Body of pancreas (tissue), 4 donors: ENCODE data around the gene CYB561. TPM values are rescaled to one million over a fixed set of nuclear protein-coding genes. Genes with fewer than 3 reads are reported as not detected.

ENCODE experiments used
- ATAC-seq: fragments of 150-250 bp; one replicate; pipeline ENCODE4 v1.9.1; 2016
- DNase-seq, 4 donors: peaks; one replicate each; pipeline ENCODE4 v3.0.0-alpha.2; 2019
- H3K27ac ChIP-seq, 4 donors: fragments of 200-600 bp; sonication (generic); 1 replicate in 3 of 4; 2 replicates in 1 of 4; pipeline versions ENCODE4 v1.5.1 to v1.6.1; 2016 to 2019; ENCODE audit warnings: mild to moderate bottlenecking in 1 of 4, mixed read lengths in 1 of 4, moderate library complexity in 1 of 4
- H3K27me3 ChIP-seq, 2 donors: fragments of 200-600 bp; sonication (generic); one replicate each; pipeline ENCODE4 v1.6.0; 2016; ENCODE audit warnings: mild to moderate bottlenecking in 1 of 2
- H3K36me3 ChIP-seq, 2 donors: fragments of 200-600 bp; sonication (generic); replicated peaks in 1 of 2; 2 replicates each; pipeline ENCODE4 v1.5.1; 2016; ENCODE audit warnings: low read depth in 2 of 2; ENCODE audit not compliant: insufficient read depth in 1 of 2
- H3K4me1 ChIP-seq: fragments of 200-600 bp; sonication (generic); one replicate; pipeline ENCODE4 v1.6.0; 2016
- H3K4me3 ChIP-seq, 2 donors: fragments of 200-600 bp; sonication (generic); 1 replicate in 1 of 2; 2 replicates in 1 of 2; pipeline ENCODE4 v1.5.1; 2016 to 2019
- H3K9me3 ChIP-seq, 3 donors: fragments of 200-600 bp; sonication (generic); 1 replicate in 2 of 3; 2 replicates in 1 of 3; pipeline ENCODE4 v1.5.1; 2016
- CTCF ChIP-seq, 7 experiments: fragments of 450-650 bp in 4 of 7; fragments of 200-600 bp in 3 of 7; sonication (generic) in 3 of 7; IDR thresholded peaks; one replicate each; pipeline ENCODE4 v1.5.1; 2016 to 2019; ENCODE audit warnings: antibody characterized with exemption in 7 of 7
- POLR2A ChIP-seq, 3 donors: fragments of 450-650 bp; IDR thresholded peaks; one replicate each; pipeline ENCODE4 v1.6.1; 2016; ENCODE audit warnings: antibody characterized with exemption in 3 of 3, mild to moderate bottlenecking in 2 of 3
- whole genome bisulfite sequencing, 2 donors: methylation state at CpG; one replicate each; pipeline ENCODE4 v1.1.5; 2017; 5-methylcytosine and 5-hydroxymethylcytosine counted together
- intact Hi-C: fragments of 100-400 bp; cut with DNase I; formaldehyde crosslinking; loops from one replicate; pipeline ENCODE4 v1.15.1; 2023
- total RNA-seq, 2 donors: library from RNA; depleted of rRNA; stranded (reverse); fragments of >200 nt; gene quantifications; one replicate each; pipeline ENCODE4 v1.1.0, GENCODE V29; 2016

The CYB561 gene
- total RNA-seq, 2 donors from 2014 or later: 61.5 to 137 TPM

- TF ChIP-seq CTCF (IDR thresholded peaks at IDR 0.05): no peak
- no peak for TF ChIP-seq POLR2A (IDR thresholded peaks at IDR 0.05)
- Histone ChIP-seq H3K4me3 (no peak overlapping the region), H3K36me3 (peaks cover 0 to 2% of the 10 kb centered on the region in 2 donors), H3K4me1 (peaks cover 3% of the 10 kb centered on the region), H3K27me3 (no peaks in the 10 kb centered on the region), H3K27ac (no peak overlapping the region), H3K9me3 (no peaks in the 10 kb centered on the region)
- ATAC-seq (no peak), DNase-seq (no peak)
- 87 to 92% methylated on average over 24 to 25 of the region's 25 CpGs for WGBS, 2 donors
- intact Hi-C loops: loop anchor here (5.0 kb wide), 1 partner anchor 61 kb away; no protein-coding TSS in a partner anchor
Observed at GRCh38 chr17:63420868-63421680, 25.0 kb downstream of the CYB561 start.

GRCh38 chr17:63419949-63420867 lies 25.9 kb downstream of the CYB561 start:
- DNase-seq (no peak), ATAC-seq (no peak)
- TF ChIP-seq CTCF (IDR thresholded peaks at IDR 0.05) (no peak), POLR2A (IDR thresholded peaks at IDR 0.05) (no peak)
- Histone ChIP-seq H3K4me1 (no peaks in the 10 kb centered on the region), H3K27me3 (no peaks in the 10 kb centered on the region), H3K27ac (no peak overlapping the region), H3K4me3 (no peak overlapping the region), H3K36me3 (peaks cover 0 to 2% of the 10 kb centered on the region in 2 donors), H3K9me3 (no peaks in the 10 kb centered on the region)
- 64 to 78% methylated on average over 21 to 23 of the region's 23 CpGs for WGBS, 2 donors
- intact Hi-C loops: loop anchor here (5.0 kb wide), 1 partner anchor 62 kb away; no protein-coding TSS in a partner anchor

- WGBS, 2 donors: 86 to 92% methylated on average over 2 of the region's 2 CpGs
- intact Hi-C loops: no loop called here
- Histone ChIP-seq H3K4me1 (no peaks in the 10 kb centered on the region), H3K36me3 (peaks cover 0 to 2% of the 10 kb centered on the region in 2 donors), H3K27me3 (no peaks in the 10 kb centered on the region), H3K4me3 (no peak overlapping the region), H3K9me3 (no peaks in the 10 kb centered on the region), H3K27ac (no peak overlapping the region)
- DNase-seq (no peak), ATAC-seq (no peak)
- no peak for TF ChIP-seq CTCF (IDR thresholded peaks at IDR 0.05)
- no peak for TF ChIP-seq POLR2A (IDR thresholded peaks at IDR 0.05)
Observed at GRCh38 chr17:63419398-63419797, 26.7 kb downstream of the CYB561 start.

- H3K27me3 ChIP-seq: no peaks in the 10 kb centered on the region
- H3K36me3 ChIP-seq: peaks cover 0 to 2% of the 10 kb centered on the region in 2 donors
- H3K4me1 ChIP-seq: no peaks in the 10 kb centered on the region
- intact Hi-C loops: no loop called here
- H3K4me3 ChIP-seq: no peak overlapping the region
- no peak for ATAC-seq
- no peaks in the 10 kb centered on the region for H3K9me3 ChIP-seq
- no peak overlapping the region for H3K27ac ChIP-seq
- no peak for DNase-seq
- 85 to 87% methylated on average over 8 of the region's 8 CpGs for WGBS, 2 donors
- TF ChIP-seq CTCF (IDR thresholded peaks at IDR 0.05): no peak
- TF ChIP-seq POLR2A (IDR thresholded peaks at IDR 0.05): no peak
Observed at GRCh38 chr17:63418540-63418939, 27.6 kb downstream of the CYB561 start.
